Adipocyte (in vitro differentiated cells): Measurements from ENCODE around the gene SLC46A1.

ENCODE experiments used
- DNase-seq: peaks from one replicate; pipeline ENCODE4 v3.0.0-alpha.2; 2015; ENCODE audit warnings: low read depth
- H3K27me3 ChIP-seq: replicated peaks from 2 replicates; pipeline ENCODE4 v1.7.0; 2013; ENCODE audit warnings: mild to moderate bottlenecking, low read length, moderate library complexity; ENCODE audit not compliant: control insufficient read depth, insufficient read depth
- H3K36me3 ChIP-seq: 2 replicates; pipeline ENCODE4 v1.7.0; 2013; ENCODE audit warnings: low read length, mild to moderate bottlenecking, moderate library complexity; ENCODE audit not compliant: control insufficient read depth, insufficient read depth, severe bottlenecking
- H3K4me1 ChIP-seq: 2 replicates; pipeline ENCODE4 v1.7.0; 2013; ENCODE audit warnings: mild to moderate bottlenecking, low read length, moderate library complexity; ENCODE audit not compliant: control insufficient read depth, insufficient read depth
- H3K4me3 ChIP-seq: 2 replicates; pipeline ENCODE4 v1.7.0; 2013; ENCODE audit warnings: mild to moderate bottlenecking, low read length, moderate library complexity
- H3K9ac ChIP-seq: 2 replicates; pipeline ENCODE4 v1.7.0; 2013; ENCODE audit warnings: mild to moderate bottlenecking, low read length, moderate library complexity
- H3K9me3 ChIP-seq: 2 replicates; pipeline ENCODE4 v1.7.0; 2013; ENCODE audit warnings: mild to moderate bottlenecking, low read length, moderate library complexity; ENCODE audit not compliant: control insufficient read depth

SLC46A1 gene

GRCh38 chr17:28402844-28403243 is 3.2 kb downstream of the SLC46A1 start:
- H3K4me1 ChIP-seq = peaks cover 30% of the 10 kb centered on the region
- peaks cover 17% of the 10 kb centered on the region for H3K36me3 ChIP-seq
- H3K9ac ChIP-seq = no peak overlapping the region
- H3K27me3 ChIP-seq = no peaks in the 10 kb centered on the region
- DNase-seq = no peak
- no peak overlapping the region for H3K4me3 ChIP-seq
- H3K9me3 ChIP-seq = no peaks in the 10 kb centered on the region

- H3K4me3 ChIP-seq = no peak overlapping the region
- no peak for DNase-seq
- H3K36me3 ChIP-seq = peaks cover 17% of the 10 kb centered on the region
- no peak overlapping the region for H3K9ac ChIP-seq
- no peaks in the 10 kb centered on the region for H3K9me3 ChIP-seq
- no peaks in the 10 kb centered on the region for H3K27me3 ChIP-seq
- H3K4me1 ChIP-seq = peaks cover 36% of the 10 kb centered on the region
Measured at GRCh38 chr17:28402224-28402630, 3.8 kb downstream of the SLC46A1 start.

- Histone ChIP-seq H3K4me3 (no peak overlapping the region), H3K4me1 (peaks cover 39% of the 10 kb centered on the region), H3K27me3 (no peaks in the 10 kb centered on the region), H3K9me3 (no peaks in the 10 kb centered on the region), H3K9ac (no peak overlapping the region), H3K36me3 (peaks cover 17% of the 10 kb centered on the region)
- DNase-seq = no peak
Measured at GRCh38 chr17:28399808-28400207, 6.2 kb downstream of the SLC46A1 start.

DNA sequence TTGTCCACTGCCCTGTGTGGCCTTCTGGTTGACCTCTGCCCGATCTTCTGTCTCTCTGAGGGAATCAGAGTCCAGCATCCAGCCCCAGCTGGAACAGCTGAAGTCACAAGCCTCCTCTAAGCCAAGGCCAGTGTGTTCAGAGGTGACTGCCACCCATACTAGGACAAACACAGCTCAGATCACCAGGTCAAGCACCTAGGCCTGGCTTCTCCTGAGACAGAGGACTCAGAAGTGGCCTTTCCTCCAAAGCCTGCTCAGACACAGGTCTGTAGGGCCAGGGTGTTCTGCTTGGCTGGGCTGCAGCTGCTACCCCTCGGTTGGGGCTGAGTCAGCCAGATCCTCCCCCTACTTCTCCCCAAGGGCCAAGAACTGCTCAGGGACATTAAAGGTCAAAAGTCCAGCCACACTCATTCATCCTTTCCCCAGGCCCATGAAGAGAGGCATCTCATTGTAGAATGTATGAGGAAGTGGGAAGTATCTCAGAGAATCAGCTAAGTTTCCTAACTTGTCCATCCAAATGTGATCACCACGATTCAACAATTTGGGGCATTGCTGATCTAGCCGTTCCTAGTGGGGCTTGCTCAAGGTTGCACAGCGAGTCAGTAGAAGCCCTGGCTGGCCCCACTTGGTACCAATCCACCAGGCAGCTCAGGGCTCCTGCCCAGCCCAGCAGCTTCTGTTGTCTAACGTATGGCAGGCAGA is 7.6 kb downstream of the SLC46A1 start:
- Histone ChIP-seq H3K9ac (no peak overlapping the region), H3K36me3 (peaks cover 17% of the 10 kb centered on the region), H3K27me3 (no peaks in the 10 kb centered on the region), H3K9me3 (no peaks in the 10 kb centered on the region), H3K4me3 (no peak overlapping the region), H3K4me1 (peaks cover 44% of the 10 kb centered on the region)
- DNase-seq = peak; percentile 10

GRCh38 chr17:28397687-28398279 is 8.2 kb downstream of the SLC46A1 start:
- no peaks in the 10 kb centered on the region for H3K9me3 ChIP-seq
- no peaks in the 10 kb centered on the region for H3K27me3 ChIP-seq
- no peak overlapping the region for H3K9ac ChIP-seq
- peaks cover 46% of the 10 kb centered on the region for H3K4me1 ChIP-seq
- no peak overlapping the region for H3K4me3 ChIP-seq
- DNase-seq = no peak
- peaks cover 17% of the 10 kb centered on the region for H3K36me3 ChIP-seq

DNA sequence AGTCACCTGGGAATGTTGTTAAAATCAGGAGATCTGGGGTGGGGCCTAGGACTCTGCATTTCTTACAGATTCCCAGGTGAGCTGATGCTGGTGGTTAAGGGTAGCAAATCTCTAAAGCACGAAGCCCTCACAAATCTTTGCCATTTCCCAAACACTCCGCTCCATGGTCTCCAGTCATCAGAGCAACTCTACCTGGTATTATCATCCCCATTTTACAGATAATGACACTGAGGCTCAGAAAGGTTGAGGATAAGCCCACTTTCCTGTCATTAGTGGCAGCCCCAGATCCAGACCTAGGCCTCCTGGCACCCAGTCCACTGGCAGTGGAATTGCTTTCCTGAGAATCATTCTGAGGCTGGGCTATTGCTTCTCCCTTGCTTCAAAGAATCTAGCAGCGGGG is 8.7 kb downstream of the SLC46A1 start:
- H3K4me1 ChIP-seq = peaks cover 49% of the 10 kb centered on the region

GRCh38 chr17:28396635-28397239 is 9.3 kb downstream of the SLC46A1 start:
- Histone ChIP-seq H3K4me3 (no peak overlapping the region), H3K27me3 (no peaks in the 10 kb centered on the region), H3K36me3 (peaks cover 8% of the 10 kb centered on the region), H3K9ac (no peak overlapping the region), H3K4me1 (peaks cover 49% of the 10 kb centered on the region), H3K9me3 (no peaks in the 10 kb centered on the region)
- DNase-seq = no peak

More for the DNA sequence above, 8.7 kb downstream of the SLC46A1 start:
- Histone ChIP-seq H3K4me3 (no peak overlapping the region), H3K9me3 (no peaks in the 10 kb centered on the region), H3K9ac (no peak overlapping the region), H3K36me3 (peaks cover 13% of the 10 kb centered on the region), H3K27me3 (no peaks in the 10 kb centered on the region)
- no peak for DNase-seq

DNA sequence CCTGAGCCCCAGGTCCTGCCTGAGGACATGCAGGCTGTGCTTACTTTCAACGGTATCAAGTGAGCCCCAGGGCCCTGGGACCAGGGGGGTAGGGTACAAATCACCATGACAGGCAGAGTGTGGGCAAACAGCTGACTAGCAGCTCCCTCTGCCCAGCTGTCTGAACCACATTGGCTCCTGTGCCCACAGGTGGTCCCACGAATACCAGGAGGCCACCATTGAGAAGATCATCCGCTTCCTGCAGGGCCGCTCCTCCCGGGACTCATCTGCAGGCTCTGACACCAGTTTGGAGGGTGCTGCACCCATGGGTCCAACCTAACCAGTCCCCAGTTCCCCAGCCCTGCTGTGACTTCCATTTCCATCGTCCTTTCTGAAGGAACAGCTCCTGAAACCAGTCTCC is 10.0 kb downstream of the SLC46A1 start:
- H3K4me1 ChIP-seq = peaks cover 49% of the 10 kb centered on the region
- no peaks in the 10 kb centered on the region for H3K9me3 ChIP-seq
- H3K9ac ChIP-seq = no peak overlapping the region
- H3K27me3 ChIP-seq = no peaks in the 10 kb centered on the region
- H3K36me3 ChIP-seq = peaks cover 4% of the 10 kb centered on the region
- H3K4me3 ChIP-seq = no peak overlapping the region
- DNase-seq = no peak

DNA sequence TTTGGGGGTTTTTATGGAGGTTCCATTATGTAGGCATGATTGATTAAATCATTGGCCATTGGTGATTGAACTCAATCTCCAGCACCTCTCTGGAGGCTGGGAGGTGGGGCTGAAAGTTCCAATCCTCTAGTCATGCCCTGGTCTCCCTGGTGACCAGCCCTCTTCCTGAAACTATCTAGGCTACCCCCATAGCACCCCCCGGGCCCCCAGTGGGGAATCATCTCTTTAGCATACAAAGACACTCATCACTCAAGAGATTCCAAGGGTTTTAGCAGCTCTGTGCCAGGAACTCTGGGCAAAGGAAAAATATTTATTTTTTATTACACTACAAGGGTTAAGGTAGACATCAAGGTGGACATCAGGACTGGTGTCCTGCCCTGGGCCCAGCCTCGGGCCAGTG is 10.6 kb downstream of the SLC46A1 start:
- Histone ChIP-seq H3K36me3 (peaks cover 4% of the 10 kb centered on the region), H3K27me3 (no peaks in the 10 kb centered on the region), H3K9ac (no peak overlapping the region), H3K4me1 (peaks cover 49% of the 10 kb centered on the region), H3K9me3 (no peaks in the 10 kb centered on the region), H3K4me3 (no peak overlapping the region)
- DNase-seq = no peak

DNA sequence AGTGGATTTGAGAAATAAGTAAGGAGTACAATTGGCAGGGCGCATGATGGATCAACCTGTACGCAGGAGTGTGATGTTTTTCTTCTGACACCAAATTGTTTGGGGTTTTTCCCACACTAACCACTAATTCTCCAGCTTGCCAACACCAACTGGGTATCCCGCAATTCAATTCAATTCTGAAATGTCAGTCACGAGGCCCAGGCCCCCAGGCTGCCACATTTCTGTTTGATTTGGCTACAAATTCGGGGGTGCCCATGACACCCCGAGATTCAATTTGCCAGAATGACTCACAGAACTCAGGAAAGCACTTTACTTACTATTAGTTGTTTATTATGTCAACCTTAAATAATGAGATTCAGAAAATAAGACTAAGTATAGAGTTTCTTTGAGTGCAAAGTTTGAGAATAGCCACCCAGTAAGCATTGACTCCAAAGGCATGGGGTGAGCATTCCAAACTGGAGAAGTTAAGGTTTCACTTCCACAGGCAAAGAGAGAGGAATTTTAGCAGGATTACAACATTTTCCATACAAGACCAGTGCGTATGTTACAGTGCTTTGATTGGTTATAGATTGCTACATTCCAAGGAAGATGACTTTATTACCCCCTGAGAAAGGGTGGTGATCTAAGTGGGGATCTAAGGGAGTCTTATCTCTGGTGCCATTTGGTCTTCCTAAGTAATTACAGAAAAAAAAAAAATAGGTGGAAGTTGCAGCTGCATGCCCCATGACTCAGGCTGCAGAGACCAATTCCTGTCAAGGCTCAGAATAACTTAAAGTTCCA is 11.5 kb downstream of the SLC46A1 start:
- DNase-seq = peak; percentile 48
- Histone ChIP-seq H3K36me3 (peaks cover 8% of the 10 kb centered on the region), H3K4me3 (no peak overlapping the region), H3K9me3 (no peaks in the 10 kb centered on the region), H3K9ac (no peak overlapping the region), H3K27me3 (no peaks in the 10 kb centered on the region), H3K4me1 (peaks cover 49% of the 10 kb centered on the region)

DNA sequence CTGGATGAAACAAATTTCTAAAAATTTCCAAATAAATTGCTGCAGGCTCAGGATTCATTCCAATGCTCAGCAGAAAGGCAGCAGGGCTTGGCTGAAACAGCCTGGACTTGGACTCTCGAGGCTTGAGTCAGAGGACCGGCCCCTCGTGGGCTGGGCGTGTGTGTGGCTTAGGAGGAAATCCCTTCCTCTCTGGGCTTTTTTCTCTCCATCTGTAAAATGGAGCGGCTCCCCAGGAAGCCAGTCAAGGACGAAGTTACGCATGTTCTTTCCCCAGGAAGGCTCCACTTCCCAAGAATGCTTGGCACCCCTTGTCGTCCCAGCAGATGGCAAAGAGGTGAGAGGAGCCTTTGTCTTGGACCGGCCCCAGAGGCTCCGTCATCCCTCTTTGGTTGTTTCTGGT is 13.5 kb downstream of the SLC46A1 start:
- H3K9me3 ChIP-seq = no peaks in the 10 kb centered on the region
- no peak overlapping the region for H3K9ac ChIP-seq
- no peak overlapping the region for H3K4me3 ChIP-seq
- H3K27me3 ChIP-seq = no peaks in the 10 kb centered on the region
- DNase-seq = no peak
- H3K36me3 ChIP-seq = peaks cover 8% of the 10 kb centered on the region
- peaks cover 31% of the 10 kb centered on the region for H3K4me1 ChIP-seq
